NT2/D1 (cell line): ENCODE measurements around the gene SLC22A15.

ENCODE experiments used
- SUZ12 ChIP-seq: IDR thresholded peaks from 2 replicates; pipeline ENCODE4 v1.6.1; 2011; ENCODE audit not compliant: insufficient read length, insufficient read depth; ENCODE audit errors: extremely low read depth
- YY1 ChIP-seq: IDR thresholded peaks from 2 replicates; pipeline ENCODE4 v1.6.1; 2011; ENCODE audit not compliant: insufficient read length, insufficient read depth
- ZNF274 ChIP-seq: IDR thresholded peaks from 2 replicates; pipeline ENCODE4 v1.6.1; 2011; ENCODE audit warnings: mild to moderate bottlenecking, low read depth, low read length

- TF ChIP-seq ZNF274 = no peak
- no peak for TF ChIP-seq YY1
- no peak for TF ChIP-seq SUZ12
Measured at GRCh38 chr1:116020668-116021272, 44.5 kb downstream of the SLC22A15 start.
